T-helper 2 cell treated with Interferon-gamma antibody and Interleukin-4, amounts not matched to agents 5 μg/mL and 100 μg/mL, for 36 hours (primary cell): ENCODE data around the gene BGLAP.

ENCODE experiments used
- DNase-seq: peaks from one replicate; pipeline ENCODE4 v3.0.0; 2021; ENCODE audit warnings: low spot score
- H3K27ac Mint-ChIP-seq: one replicate; pipeline ENCODE4 v1.8.0; 2021; ENCODE audit warnings: mild to moderate bottlenecking, mixed read lengths
- H3K27me3 Mint-ChIP-seq: one replicate; pipeline ENCODE4 v1.8.0; 2021; ENCODE audit warnings: low read depth, mixed read lengths
- H3K36me3 Mint-ChIP-seq: one replicate; pipeline ENCODE4 v1.8.0; 2021; ENCODE audit warnings: low read depth, mixed read lengths
- H3K4me1 Mint-ChIP-seq: one replicate; pipeline ENCODE4 v1.8.0; 2021; ENCODE audit warnings: low read depth, mixed read lengths
- H3K4me3 Mint-ChIP-seq: one replicate; pipeline ENCODE4 v1.8.0; 2022; ENCODE audit warnings: mild to moderate bottlenecking, moderate library complexity, mixed read lengths
- H3K9me3 Mint-ChIP-seq: one replicate; pipeline ENCODE4 v1.8.0; 2021; ENCODE audit warnings: mixed read lengths

BGLAP gene

DNA sequence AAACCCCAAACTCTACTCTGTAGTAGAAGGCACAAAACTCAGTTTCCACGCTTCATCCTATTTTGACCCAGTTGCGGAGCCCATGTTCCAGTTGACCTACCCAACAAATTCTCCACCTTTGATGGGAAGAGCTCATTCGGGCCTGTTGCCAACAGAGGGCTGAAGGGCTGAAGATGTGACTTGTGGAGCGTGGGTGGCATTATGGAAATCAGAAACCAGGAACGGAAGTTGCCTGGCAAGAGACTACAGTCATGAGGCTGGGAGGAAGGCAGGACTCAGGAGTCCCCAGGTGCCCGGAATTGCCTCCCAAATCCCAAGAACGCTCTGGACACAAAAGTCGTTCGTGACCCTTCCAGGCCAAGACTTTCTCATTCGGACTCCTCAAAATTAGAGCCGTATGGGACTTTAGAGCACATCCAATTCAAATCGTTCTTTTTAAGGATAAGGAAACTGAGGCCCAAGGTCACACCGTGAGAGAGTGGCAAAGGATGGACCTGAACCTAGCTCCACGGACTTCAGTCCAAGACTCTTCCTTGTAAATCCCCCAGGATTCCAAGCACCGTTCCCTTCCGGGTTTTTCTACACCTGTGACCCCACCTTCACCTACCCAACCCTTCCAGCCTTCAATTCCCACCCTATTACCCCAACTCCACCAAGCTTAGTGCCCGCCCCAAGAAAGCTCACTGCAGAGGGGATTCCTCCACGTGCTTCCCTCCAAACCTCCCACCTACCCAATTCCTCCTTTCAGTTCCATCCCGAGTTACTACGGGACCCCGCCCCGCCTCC is 39.9 kb downstream of the BGLAP start:
- H3K36me3 Mint-ChIP-seq: peaks cover 25% of the 10 kb centered on the region
- peaks cover 30% of the 10 kb centered on the region for H3K4me1 Mint-ChIP-seq
- H3K4me3 Mint-ChIP-seq: peak overlapping the region; percentile 91
- no peaks in the 10 kb centered on the region for H3K27me3 Mint-ChIP-seq
- H3K9me3 Mint-ChIP-seq: no peaks in the 10 kb centered on the region
- DNase-seq: peak; percentile 33
- peak overlapping the region; percentile 92 for H3K27ac Mint-ChIP-seq

GRCh38 chr1:156282479-156283222 is 40.7 kb downstream of the BGLAP start, which contains the start of gene SMG5:
TSS of gene SMG5 (minus strand) at chr1:156282825. CDS start at chr1:156282680, 145 bp downstream.
- no peaks in the 10 kb centered on the region for H3K9me3 Mint-ChIP-seq
- DNase-seq: peak; percentile 96
- peak within 1 kb of the TSS; percentile 91 for H3K4me3 Mint-ChIP-seq
- H3K4me1 Mint-ChIP-seq: peaks cover 30% of the 10 kb centered on the region
- peak within 1 kb of the TSS; percentile 92 for H3K27ac Mint-ChIP-seq
- H3K27me3 Mint-ChIP-seq: no peaks in the 10 kb centered on the region
- H3K36me3 Mint-ChIP-seq: peaks cover 18% of the 10 kb centered on the region

DNA sequence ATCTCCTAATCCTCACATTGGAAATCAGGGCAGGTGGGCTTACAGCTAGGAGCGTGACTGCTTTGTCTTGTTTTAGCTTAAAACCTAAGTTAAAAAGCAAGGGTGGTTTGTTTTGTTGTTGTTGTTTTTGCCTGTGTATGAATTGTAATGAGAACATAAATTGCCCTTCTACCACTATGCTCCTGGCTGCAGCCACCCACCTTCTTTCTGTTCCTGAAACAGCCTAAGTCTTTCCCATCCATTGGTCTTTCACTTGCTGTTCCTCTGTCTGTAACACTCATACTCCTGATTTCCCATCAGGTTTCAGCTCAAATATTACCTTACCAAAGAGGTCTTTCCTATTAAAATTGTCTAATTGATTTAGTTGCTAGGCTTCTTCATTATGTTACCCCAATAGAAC is 41.5 kb downstream of the BGLAP start:
- DNase-seq: no peak
- H3K27me3 Mint-ChIP-seq: no peaks in the 10 kb centered on the region
- no peaks in the 10 kb centered on the region for H3K9me3 Mint-ChIP-seq
- peak overlapping the region; percentile 92 for H3K27ac Mint-ChIP-seq
- peaks cover 29% of the 10 kb centered on the region for H3K4me1 Mint-ChIP-seq
- H3K4me3 Mint-ChIP-seq: peak overlapping the region; percentile 91
- peaks cover 9% of the 10 kb centered on the region for H3K36me3 Mint-ChIP-seq

DNA sequence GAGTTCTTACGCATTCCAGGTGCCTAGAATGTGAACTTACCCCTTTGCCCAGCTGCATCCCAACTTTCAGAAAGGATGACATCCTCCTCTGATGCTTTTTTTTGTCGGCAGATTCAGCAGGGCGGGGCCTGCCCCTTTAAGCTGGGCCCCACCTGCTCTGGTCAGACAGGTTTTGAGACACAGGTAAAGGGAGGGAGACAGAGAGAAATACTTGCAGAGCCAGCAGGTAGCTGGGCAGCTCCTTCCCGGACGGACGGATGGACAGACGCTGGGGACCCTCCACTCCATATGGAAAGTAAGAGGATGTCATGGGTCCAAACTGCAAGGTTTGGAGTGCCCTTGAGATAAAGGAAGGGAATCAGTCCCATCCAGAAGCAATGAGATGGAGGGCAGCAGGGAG is 42.1 kb downstream of the BGLAP start, which contains the start of gene TMEM79:
TSS of gene TMEM79 (plus strand) at position 214 of the 400 bp plus-strand sequence. CDS start 902 bp downstream, outside the sequence.
- DNase-seq: no peak
- H3K4me3 Mint-ChIP-seq: peak within 1 kb of the TSS; percentile 91
- H3K9me3 Mint-ChIP-seq: no peaks in the 10 kb centered on the region
- H3K27ac Mint-ChIP-seq: peak within 1 kb of the TSS; percentile 92
- H3K4me1 Mint-ChIP-seq: peaks cover 29% of the 10 kb centered on the region
- H3K27me3 Mint-ChIP-seq: no peaks in the 10 kb centered on the region
- peaks cover 10% of the 10 kb centered on the region for H3K36me3 Mint-ChIP-seq

DNA sequence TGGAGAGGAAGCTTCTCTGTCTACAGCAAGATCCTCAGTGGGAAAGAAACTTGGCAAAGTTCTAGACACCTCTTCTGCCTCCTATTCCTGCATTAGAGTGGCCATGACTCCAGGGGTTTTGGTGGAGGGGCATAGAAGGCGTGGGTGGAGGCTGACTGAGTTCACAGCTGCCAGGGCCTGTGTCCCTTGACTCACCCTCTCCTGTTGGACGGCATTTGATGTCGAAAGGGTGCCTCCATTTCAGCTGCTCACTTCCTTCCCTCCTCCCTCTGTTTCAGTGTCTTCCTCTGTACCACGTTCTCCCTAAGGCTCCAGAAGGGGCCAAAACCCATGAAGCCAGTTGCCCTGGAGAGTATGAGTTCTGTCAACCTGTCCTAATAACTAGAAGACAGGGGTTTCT is 42.8 kb downstream of the BGLAP start:
- Mint-ChIP-seq H3K4me1 (peaks cover 27% of the 10 kb centered on the region), H3K4me3 (no peak overlapping the region), H3K36me3 (peaks cover 10% of the 10 kb centered on the region), H3K27me3 (no peaks in the 10 kb centered on the region), H3K27ac (no peak overlapping the region), H3K9me3 (no peaks in the 10 kb centered on the region)
- no peak for DNase-seq

- Mint-ChIP-seq H3K9me3 (no peaks in the 10 kb centered on the region), H3K4me1 (peaks cover 23% of the 10 kb centered on the region), H3K36me3 (peaks cover 10% of the 10 kb centered on the region), H3K27ac (no peak overlapping the region), H3K4me3 (no peak overlapping the region), H3K27me3 (no peaks in the 10 kb centered on the region)
- DNase-seq: no peak
Observed at GRCh38 chr1:156285437-156285836, 43.5 kb downstream of the BGLAP start.

GRCh38 chr1:156286061-156286460 is 44.1 kb downstream of the BGLAP start:
- H3K4me3 Mint-ChIP-seq: no peak overlapping the region
- no peak for DNase-seq
- H3K36me3 Mint-ChIP-seq: peaks cover 10% of the 10 kb centered on the region
- H3K9me3 Mint-ChIP-seq: no peaks in the 10 kb centered on the region
- no peaks in the 10 kb centered on the region for H3K27me3 Mint-ChIP-seq
- H3K27ac Mint-ChIP-seq: no peak overlapping the region
- H3K4me1 Mint-ChIP-seq: peaks cover 17% of the 10 kb centered on the region

DNA sequence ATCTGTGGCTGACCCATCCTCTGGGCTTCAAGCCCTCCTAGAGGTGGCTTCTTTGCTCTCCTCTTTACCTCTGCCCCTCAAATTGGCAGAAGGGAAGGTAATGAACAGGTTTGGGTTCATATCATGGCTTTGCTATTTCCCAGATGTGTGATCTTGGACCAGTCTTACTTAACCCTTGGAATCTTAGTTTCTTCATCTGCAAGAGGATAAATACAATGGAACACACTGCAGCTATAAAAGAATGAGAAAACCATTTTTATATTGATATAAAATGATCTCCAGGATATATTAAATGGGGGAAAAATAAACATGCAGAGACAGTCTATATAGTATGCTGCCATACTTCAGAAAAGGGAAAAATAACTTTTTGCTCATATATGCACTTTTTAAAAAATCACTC is 47.9 kb downstream of the BGLAP start:
- Mint-ChIP-seq H3K27ac (no peak overlapping the region), H3K36me3 (peaks cover 4% of the 10 kb centered on the region)

GRCh38 chr1:156291226-156292061 is 49.5 kb downstream of the BGLAP start:
- no peaks in the 10 kb centered on the region for H3K9me3 Mint-ChIP-seq
- H3K4me3 Mint-ChIP-seq: peak overlapping the region; percentile 68
- peaks cover 3% of the 10 kb centered on the region for H3K36me3 Mint-ChIP-seq
- peaks cover 9% of the 10 kb centered on the region for H3K4me1 Mint-ChIP-seq
- peak overlapping the region; percentile 48 for H3K27ac Mint-ChIP-seq
- DNase-seq: peak; percentile 20
- no peaks in the 10 kb centered on the region for H3K27me3 Mint-ChIP-seq

More for the DNA sequence above, 47.9 kb downstream of the BGLAP start:
- Mint-ChIP-seq H3K4me3 (no peak overlapping the region), H3K9me3 (no peaks in the 10 kb centered on the region), H3K27me3 (no peaks in the 10 kb centered on the region), H3K4me1 (peaks cover 5% of the 10 kb centered on the region)
- no peak for DNase-seq
